ENCODE results near the gene MGAT5B.

DNA sequence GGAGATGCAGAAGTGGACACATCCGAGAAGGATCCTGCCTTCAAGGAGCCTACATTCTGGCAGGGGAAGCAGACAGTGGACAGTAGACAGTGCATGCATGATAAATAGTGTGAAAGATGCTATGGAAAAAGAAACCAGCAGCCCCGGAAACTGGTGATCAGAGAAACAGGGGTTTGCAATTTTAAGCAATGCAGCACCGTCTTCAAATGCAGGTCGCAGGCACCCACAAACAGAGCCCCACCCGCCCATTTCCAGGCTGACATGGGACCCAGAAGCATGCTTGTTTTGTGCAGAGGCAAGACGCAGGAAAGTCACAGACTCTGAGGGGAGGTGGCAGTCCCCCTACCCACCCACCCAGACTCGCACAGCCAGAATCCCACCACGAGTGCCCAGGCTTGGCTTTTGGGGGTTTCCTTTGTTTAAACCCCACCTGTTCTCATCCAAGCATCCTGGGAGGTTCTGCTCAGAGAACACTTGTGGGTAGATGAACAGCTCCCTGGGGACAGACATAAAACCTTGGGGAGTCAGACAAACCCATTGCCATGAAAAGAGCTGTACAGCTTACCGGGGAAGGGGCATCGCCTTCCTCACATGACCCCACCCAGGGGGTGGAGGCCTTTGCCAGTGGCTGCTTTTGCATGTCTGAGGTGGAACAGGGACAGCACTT, 114.3 kb downstream of the MGAT5B start:
- TF ChIP-seq CTCF (IDR thresholded peaks at IDR 0.05) (no peak), POLR2A (IDR thresholded peaks at IDR 0.05) (no peak)

All from lower leg skin (tissue), 3 donors.